BLaER1 treated with 17β-estradiol and CSF1 and Interleukin-3, amounts not matched to agents 10 nM and 100 nM (cell line): ENCODE data around the gene LSR.
"Not testable (repeated sequence)": the region's sequence is repeated elsewhere in the genome, so short reads cannot be mapped to it uniquely, and the experiment has no call there.

ENCODE experiments used
- H3K27ac ChIP-seq, 11 experiments: shearing (Covaris generic); formaldehyde crosslinking; 2 replicates each; pipeline ENCODE4 v1.8.1; 2022
- H3K27me3 ChIP-seq, 11 experiments: shearing (Covaris generic); formaldehyde crosslinking; 2 replicates each; pipeline ENCODE4 v1.8.1; 2022
- H3K36me3 ChIP-seq, 11 experiments: shearing (Covaris generic); formaldehyde crosslinking; 2 replicates each; pipeline ENCODE4 v1.8.1; 2022
- H3K4me1 ChIP-seq, 10 experiments: shearing (Covaris generic); formaldehyde crosslinking; 2 replicates each; pipeline ENCODE4 v1.8.1; 2022
- H3K4me2 ChIP-seq, 11 experiments: shearing (Covaris generic); formaldehyde crosslinking; 2 replicates each; pipeline ENCODE4 v1.8.1; 2022
- H3K4me3 ChIP-seq, 10 experiments: shearing (Covaris generic); formaldehyde crosslinking; 2 replicates each; pipeline ENCODE4 v1.8.1; 2022
- H3K9ac ChIP-seq, 11 experiments: shearing (Covaris generic); formaldehyde crosslinking; 2 replicates each; pipeline ENCODE4 v1.8.1; 2022
- H3K9me3 ChIP-seq, 11 experiments: shearing (Covaris generic); formaldehyde crosslinking; replicated peaks in 1 of 11; 2 replicates each; pipeline ENCODE4 v1.8.1; 2022
- H4K20me1 ChIP-seq, 11 experiments: shearing (Covaris generic); formaldehyde crosslinking; 2 replicates each; pipeline ENCODE4 v1.8.1; 2022
- Cebpa-rat ChIP-seq, 11 experiments: shearing (Covaris generic); IDR thresholded peaks; 2 replicates each; pipeline ENCODE4 v1.8.1; 2022

LSR gene

GRCh38 chr19:35279985-35280821, 31.4 kb downstream of the LSR start:
- no peak for TF ChIP-seq Cebpa-rat (IDR thresholded peaks at IDR 0.05)
- Histone ChIP-seq H4K20me1 (peaks cover 0 to 24% (median 5%) of the 10 kb centered on the region in 11 experiments; a peak in 6 of 22 replicates), H3K36me3 (peaks cover 42 to 49% (median 47%) of the 10 kb centered on the region in 11 experiments), H3K9me3 (no peaks in the 10 kb centered on the region), H3K4me1 (peaks cover 44 to 62% (median 52%) of the 10 kb centered on the region in 10 experiments), H3K4me2 (peak overlapping the region; percentile 59 to 98 (median 86)), H3K27ac (peak overlapping the region in 1 of 11 experiments; percentile 25; a peak in 2 of 22 replicates), H3K4me3 (no peak overlapping the region), H3K9ac (0 out of 22 replicates have a peak overlapping the region, but pooled peaks of 2 of the 11 experiments have one; percentile 5 to 18), H3K27me3 (peaks cover 0 to 7% (median 0%) of the 10 kb centered on the region in 11 experiments; a peak in 5 of 22 replicates)

DNA sequence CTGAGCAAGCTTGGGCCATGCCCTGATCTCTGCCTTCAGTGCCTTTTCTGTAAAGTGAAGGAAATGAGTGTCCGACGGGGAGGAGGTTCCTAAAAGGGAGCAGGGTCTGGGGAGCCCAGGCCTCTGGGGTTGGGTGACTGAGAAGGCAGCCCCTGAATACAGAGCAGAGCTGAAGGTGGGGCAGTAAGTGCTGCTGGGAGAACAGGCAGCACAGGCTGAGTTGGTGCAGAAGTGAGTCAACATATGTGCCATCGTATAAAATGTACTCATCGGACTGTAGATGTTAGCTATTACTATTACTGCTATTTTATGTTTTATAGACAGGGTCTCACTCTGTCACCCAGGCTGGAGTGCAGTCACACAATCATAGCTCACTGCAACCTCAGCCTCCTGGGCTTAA, 32.5 kb downstream of the LSR start:
- Histone ChIP-seq H3K4me2 (peak overlapping the region; percentile 70 to 98 (median 86)), H3K9ac (peak overlapping the region in 3 of 11 experiments; percentile 24 to 64 (median 35); a peak in 1 of 22 replicates), H3K9me3 (no peaks in the 10 kb centered on the region), H3K4me3 (no peak overlapping the region), H3K27me3 (peaks cover 0 to 7% (median 0%) of the 10 kb centered on the region in 11 experiments; a peak in 5 of 22 replicates), H3K27ac (peak overlapping the region in 5 of 11 experiments; percentile 15 to 69 (median 29); a peak in 7 of 22 replicates), H3K4me1 (peaks cover 46 to 73% (median 62%) of the 10 kb centered on the region in 10 experiments), H3K36me3 (peaks cover 31 to 38% (median 36%) of the 10 kb centered on the region in 11 experiments), H4K20me1 (peaks cover 0 to 22% (median 5%) of the 10 kb centered on the region in 11 experiments; a peak in 6 of 22 replicates)
- TF ChIP-seq Cebpa-rat (IDR thresholded peaks at IDR 0.05) = no peak

- Histone ChIP-seq H3K9me3 (no peaks in the 10 kb centered on the region), H3K4me3 (no peak overlapping the region), H3K4me1 (peaks cover 63 to 83% (median 77%) of the 10 kb centered on the region in 10 experiments), H3K9ac (0 out of 22 replicates have a peak overlapping the region, but pooled peaks of 2 of the 11 experiments have one; percentile 22 to 27), H3K27ac (peak overlapping the region in 1 of 11 experiments; percentile 44; a peak in 2 of 22 replicates), H3K4me2 (peak overlapping the region; percentile 10 to 98 (median 42); a peak in 19 of 22 replicates), H4K20me1 (0 out of 22 replicates have a peak, but pooled peaks cover 0 to 8% (median 0%) of the 10 kb centered on the region in 11 experiments), H3K27me3 (peaks cover 0 to 7% (median 0%) of the 10 kb centered on the region in 11 experiments; a peak in 5 of 22 replicates), H3K36me3 (peaks cover 0 to 7% (median 5%) of the 10 kb centered on the region in 11 experiments; a peak in 17 of 22 replicates)
- TF ChIP-seq Cebpa-rat (IDR thresholded peaks at IDR 0.05) = no peak
These were observed 35.6 kb downstream of the LSR start for GRCh38 chr19:35284153-35285094.

GRCh38 chr19:35285095-35285449, 36.3 kb downstream of the LSR start:
- H3K27ac ChIP-seq = peak overlapping the region in 1 of 11 experiments; percentile 44; a peak in 2 of 22 replicates
- H3K36me3 ChIP-seq = peaks cover 0 to under 1% (median 0%) of the 10 kb centered on the region in 11 experiments; a peak in 4 of 22 replicates
- peak in 2 of 11 experiments; percentile 24 to 34; a peak in 1 of 22 replicates for TF ChIP-seq Cebpa-rat (IDR thresholded peaks at IDR 0.05)
- H3K9ac ChIP-seq = 0 out of 22 replicates have a peak overlapping the region, but pooled peaks of 2 of the 11 experiments have one; percentile 22 to 27
- 0 out of 22 replicates have a peak, but pooled peaks cover 0 to 1% (median 0%) of the 10 kb centered on the region in 11 experiments for H4K20me1 ChIP-seq
- H3K4me2 ChIP-seq = peak overlapping the region; percentile 10 to 98 (median 42); a peak in 19 of 22 replicates
- H3K4me3 ChIP-seq = no peak overlapping the region
- no peaks in the 10 kb centered on the region for H3K9me3 ChIP-seq
- H3K27me3 ChIP-seq = peaks cover 0 to 7% (median 0%) of the 10 kb centered on the region in 11 experiments; a peak in 5 of 22 replicates
- H3K4me1 ChIP-seq = peaks cover 57 to 78% (median 71%) of the 10 kb centered on the region in 10 experiments

- not testable (repeated sequence) for H3K4me3 ChIP-seq, H3K9me3 ChIP-seq, H3K27me3 ChIP-seq, H3K36me3 ChIP-seq, H4K20me1 ChIP-seq, H3K27ac ChIP-seq
- Histone ChIP-seq H3K4me2 (peak overlapping the region; percentile 10 to 98 (median 42); a peak in 18 of 22 replicates), H3K4me1 (peaks cover 53 to 74% (median 67%) of the 10 kb centered on the region in 10 experiments), H3K9ac (0 out of 22 replicates have a peak overlapping the region, but pooled peaks of 1 of the 11 experiments have one; percentile 22)
These were observed 36.7 kb downstream of the LSR start for GRCh38 chr19:35285465-35285864.

DNA sequence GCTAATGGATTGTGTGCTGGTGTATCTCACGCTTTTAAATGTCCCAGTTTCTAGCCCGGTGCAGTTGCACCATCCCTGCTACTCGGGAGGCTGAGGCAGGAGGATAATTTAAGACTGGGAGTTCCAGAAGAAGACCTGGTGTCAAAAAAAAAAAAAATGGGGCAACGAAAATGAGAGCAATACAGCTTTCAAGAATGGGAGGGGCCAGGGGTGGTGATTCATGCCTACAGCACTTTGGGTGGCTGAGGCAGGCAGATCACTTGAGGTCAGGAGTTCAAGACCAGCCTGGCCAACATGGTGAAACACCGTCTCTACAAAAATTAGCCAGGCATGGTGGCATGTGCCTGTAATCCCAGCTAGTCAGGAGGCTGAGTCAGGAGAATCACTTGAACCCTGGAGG, 37.3 kb downstream of the LSR start:
- H3K4me3 ChIP-seq, H3K9me3 ChIP-seq, H3K27me3 ChIP-seq, H3K27ac ChIP-seq, H3K9ac ChIP-seq, H3K36me3 ChIP-seq, H4K20me1 ChIP-seq: not testable (repeated sequence)
- H3K4me2 ChIP-seq = peak overlapping the region in 9 of 11 experiments; percentile 41 to 93 (median 65); a peak in 10 of 22 replicates
- peaks cover 48 to 68% (median 62%) of the 10 kb centered on the region in 10 experiments for H3K4me1 ChIP-seq

- no peak overlapping the region; a peak in 1 of 22 replicates for H3K27ac ChIP-seq
- no peak for TF ChIP-seq Cebpa-rat (IDR thresholded peaks at IDR 0.05)
- peaks cover 0 to 9% (median 0%) of the 10 kb centered on the region in 11 experiments; a peak in 4 of 22 replicates for H3K27me3 ChIP-seq
These were observed 38.9 kb downstream of the LSR start for GRCh38 chr19:35287713-35288112.

GRCh38 chr19:35288331-35288730, 39.5 kb downstream of the LSR start:
- Histone ChIP-seq H3K9me3 (no peaks in the 10 kb centered on the region), H3K4me1 (peaks cover 44 to 69% (median 53%) of the 10 kb centered on the region in 10 experiments), H3K4me2 (peak overlapping the region in 5 of 11 experiments; percentile 13 to 79 (median 63); a peak in 5 of 22 replicates), H3K9ac (no peak overlapping the region), H3K4me3 (no peak overlapping the region), H3K27me3 (peaks cover 0 to 9% (median 0%) of the 10 kb centered on the region in 11 experiments; a peak in 2 of 22 replicates), H4K20me1 (no peaks in the 10 kb centered on the region), H3K27ac (no peak overlapping the region), H3K36me3 (no peaks in the 10 kb centered on the region)
- no peak for TF ChIP-seq Cebpa-rat (IDR thresholded peaks at IDR 0.05)

More at GRCh38 chr19:35287713-35288112, 38.9 kb downstream of the LSR start:
- no peaks in the 10 kb centered on the region for H3K36me3 ChIP-seq
- no peak overlapping the region for H3K9ac ChIP-seq
- H4K20me1 ChIP-seq = no peaks in the 10 kb centered on the region
- peaks cover 48 to 65% (median 52%) of the 10 kb centered on the region in 10 experiments for H3K4me1 ChIP-seq
- H3K4me3 ChIP-seq = no peak overlapping the region
- H3K4me2 ChIP-seq = peak overlapping the region; percentile 3 to 93 (median 63); a peak in 19 of 22 replicates
- no peaks in the 10 kb centered on the region for H3K9me3 ChIP-seq
